Fibroblast of skin of left biceps (primary cell): ENCODE results near the gene FNBP1.
"Not testable (repeated sequence)": the region's sequence is repeated elsewhere in the genome, so short reads cannot be mapped to it uniquely, and the experiment has no call there.

Experiments used
- DNase-seq, 2 experiments: peaks; one replicate each; pipeline ENCODE4 v3.0.0-alpha.2; 2013; ENCODE audit warnings: low read depth in 2 of 2

FNBP1 gene

GRCh38 chr9:129919277-129919676 lies 123.7 kb downstream of the FNBP1 start:
- DNase-seq = no peak

DNA sequence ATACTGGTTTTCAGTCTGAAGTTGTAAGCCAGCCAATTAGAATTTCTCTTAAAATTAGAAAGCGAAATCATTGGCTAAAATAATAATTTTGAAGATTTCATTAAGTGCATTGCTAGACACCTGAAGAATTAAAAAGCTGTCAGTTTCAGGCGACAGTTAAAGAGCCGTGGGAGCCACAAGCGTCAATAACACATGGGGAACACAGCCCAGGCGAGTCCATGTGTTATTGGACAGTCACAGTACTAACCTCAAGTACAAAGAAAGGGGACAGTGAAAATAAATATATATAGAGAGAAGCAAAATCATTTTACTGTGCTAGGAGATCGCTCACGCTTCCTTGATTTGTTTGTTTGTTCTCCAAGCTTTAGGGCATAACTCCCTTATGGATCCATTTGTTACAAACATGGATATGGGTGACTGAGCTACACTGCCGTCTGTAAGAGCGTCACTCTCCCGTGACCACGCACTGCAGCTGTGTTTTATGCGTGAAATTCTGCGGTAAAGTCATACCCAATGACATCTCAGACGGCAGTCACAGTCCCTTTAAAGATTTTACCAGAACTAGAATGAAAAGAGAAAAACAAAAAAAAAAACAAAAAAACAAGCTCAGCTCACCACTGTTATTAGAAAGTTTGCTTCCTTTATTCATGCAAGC lies 124.6 kb downstream of the FNBP1 start:
- no peak for DNase-seq

DNA sequence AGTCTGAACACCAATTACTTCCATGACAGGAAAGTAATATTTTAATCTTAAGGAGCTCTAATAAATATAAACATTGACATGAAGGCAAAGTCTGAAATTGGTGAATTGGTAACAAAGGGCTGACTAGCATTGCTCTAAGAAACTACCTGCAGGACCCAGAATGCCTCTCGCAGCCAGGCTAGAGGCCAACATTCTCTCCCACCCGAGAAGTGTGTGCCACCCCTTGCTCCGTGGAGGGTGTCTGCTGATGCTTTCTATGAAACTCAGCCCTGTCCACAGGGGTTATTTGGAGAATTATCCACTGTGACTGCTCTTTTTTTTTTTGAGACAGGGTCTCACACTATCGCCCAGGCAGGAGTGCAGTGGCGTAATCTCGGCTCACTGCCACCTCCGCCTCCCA lies 126.3 kb downstream of the FNBP1 start:
- no peak for DNase-seq

GRCh38 chr9:129914051-129914450 lies 128.9 kb downstream of the FNBP1 start:
- no peak for DNase-seq

- peak; percentile 97 to 98 for DNase-seq
Measured at GRCh38 chr9:129910628-129911567, 132.1 kb downstream of the FNBP1 start.

DNA sequence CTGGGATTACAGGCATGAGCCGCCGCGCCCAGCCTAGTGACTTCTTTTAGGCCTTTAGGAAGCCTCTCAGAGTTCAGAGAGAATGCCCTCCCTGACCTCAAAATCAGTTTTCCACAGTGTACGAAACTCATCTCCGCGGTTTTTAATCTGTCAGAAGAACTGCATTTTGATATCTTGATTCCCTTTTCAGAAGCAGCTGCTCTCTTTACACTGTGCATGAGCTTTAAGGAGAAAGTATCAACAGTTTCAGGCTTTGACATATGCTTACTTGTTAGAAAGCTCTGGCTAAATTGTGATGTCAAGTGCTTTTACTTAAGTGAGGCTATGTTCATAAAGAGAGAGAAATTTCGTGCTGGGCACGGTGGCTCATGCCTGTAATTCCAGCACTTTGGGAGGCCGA lies 133.1 kb downstream of the FNBP1 start:
- DNase-seq = no peak

DNA sequence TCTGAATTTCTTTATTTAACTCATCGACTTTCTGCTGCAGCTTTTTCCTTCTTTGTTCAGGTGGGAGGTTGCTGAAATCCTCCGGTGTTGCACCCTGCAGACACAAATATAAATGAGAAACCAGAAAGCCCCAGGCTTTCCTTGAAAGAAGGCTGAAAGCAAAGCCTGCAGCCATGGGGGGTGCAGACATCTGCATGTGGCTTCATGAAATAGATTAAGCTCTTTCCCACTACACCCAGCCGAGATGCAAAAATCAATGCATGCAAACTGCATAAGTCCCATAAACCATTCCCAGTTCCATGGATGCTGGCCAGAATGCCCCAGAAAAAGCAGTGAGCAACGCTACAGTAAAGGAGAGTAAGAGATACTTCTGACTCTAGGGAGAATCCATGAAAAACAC lies 134.1 kb downstream of the FNBP1 start:
- DNase-seq = no peak

- DNase-seq = no peak
Measured at GRCh38 chr9:129907201-129907600, 135.8 kb downstream of the FNBP1 start.

DNA sequence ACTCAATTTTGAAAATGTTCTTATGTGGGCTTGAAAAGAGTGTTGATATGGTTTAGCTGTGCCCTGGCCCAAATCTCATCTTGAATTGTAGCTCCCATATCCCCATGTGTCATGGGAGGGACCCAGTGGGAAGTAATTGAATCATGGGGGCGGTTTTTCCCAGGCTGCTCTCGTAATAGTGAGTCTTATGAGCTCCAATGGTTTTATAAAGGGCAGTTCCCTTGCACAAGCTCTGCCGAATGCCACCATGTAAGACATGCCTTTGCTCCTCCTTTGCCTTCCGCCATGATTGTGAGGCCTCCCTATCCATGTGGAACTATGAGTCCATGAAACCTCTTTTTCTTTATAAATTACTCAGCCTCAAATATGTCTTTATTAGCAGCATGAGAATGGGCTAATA lies 136.7 kb downstream of the FNBP1 start:
- DNase-seq = no peak

DNA sequence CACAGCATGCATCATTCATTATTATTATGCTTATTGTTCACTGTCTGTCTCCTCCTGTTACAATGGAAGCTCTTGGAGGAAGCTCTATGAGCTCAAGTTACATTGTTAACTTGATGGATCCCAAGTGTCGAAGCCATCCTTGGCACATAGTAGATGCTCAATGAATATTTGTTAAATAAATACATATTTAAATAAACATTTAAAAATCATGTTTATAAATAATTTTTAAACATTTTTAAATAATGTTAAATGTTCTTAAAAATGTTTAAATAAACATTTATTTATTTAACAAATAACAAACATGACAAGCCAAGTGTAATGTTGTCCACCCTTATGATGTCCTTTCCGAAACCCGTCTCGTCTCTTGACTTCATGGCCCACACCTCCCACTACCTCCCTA lies 138.3 kb downstream of the FNBP1 start:
- no peak for DNase-seq

DNA sequence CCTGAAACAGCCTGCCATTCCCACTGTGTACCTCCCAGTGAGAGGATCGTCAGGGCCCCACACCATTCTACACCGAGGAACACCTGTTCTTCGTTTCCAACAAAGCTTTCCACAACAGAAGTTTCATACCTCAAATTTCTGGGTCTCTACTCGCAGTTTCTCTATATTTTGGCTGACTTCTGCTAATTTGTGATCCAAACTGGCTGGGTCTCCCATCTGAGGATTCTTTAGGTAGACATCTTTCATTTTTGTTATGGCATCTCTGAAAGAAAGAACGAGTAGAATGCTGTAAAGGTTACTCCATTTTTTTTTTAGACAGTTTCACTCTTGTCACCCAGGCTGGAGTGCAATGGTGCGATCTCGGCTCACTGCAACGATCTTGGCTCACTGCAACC lies 140.3 kb downstream of the FNBP1 start:
- DNase-seq = no peak

DNA sequence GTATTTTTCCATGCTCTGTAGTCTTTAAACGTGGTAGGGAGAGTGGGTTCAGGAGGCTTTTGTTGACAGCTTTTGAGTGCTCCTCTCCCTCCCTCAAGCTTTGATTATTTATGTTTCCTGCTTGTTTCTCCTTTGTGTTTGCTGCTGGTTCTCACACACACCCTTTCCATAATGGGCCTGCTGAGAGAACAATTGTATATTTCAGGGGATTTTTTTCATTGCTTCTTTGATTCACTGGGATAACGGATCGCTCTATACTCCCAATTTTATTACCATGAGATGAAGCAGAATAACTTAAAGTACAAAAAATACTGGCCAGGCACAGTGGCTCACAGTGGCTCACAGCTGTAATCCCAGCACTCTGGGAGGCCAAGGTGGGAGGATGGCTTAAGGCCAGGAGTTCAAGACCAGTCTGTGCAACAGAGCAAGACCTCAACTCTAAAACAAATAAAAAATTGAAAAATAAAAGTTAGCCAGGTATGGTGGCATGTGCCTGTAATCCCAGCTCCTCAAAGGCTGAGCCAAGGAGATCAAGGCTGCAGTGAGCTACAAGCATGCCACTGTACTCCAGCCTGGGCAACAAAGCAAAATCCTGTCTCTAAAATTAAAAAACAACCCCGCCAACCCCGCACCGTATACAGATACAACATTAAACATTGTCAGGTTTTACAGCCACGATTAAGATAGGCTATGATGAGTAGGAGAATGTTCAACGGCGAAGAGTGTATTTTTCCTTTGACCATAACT lies 140.8 kb downstream of the FNBP1 start:
- no peak for DNase-seq

GRCh38 chr9:129900263-129901027 lies 142.5 kb downstream of the FNBP1 start:
- DNase-seq = no peak

DNA sequence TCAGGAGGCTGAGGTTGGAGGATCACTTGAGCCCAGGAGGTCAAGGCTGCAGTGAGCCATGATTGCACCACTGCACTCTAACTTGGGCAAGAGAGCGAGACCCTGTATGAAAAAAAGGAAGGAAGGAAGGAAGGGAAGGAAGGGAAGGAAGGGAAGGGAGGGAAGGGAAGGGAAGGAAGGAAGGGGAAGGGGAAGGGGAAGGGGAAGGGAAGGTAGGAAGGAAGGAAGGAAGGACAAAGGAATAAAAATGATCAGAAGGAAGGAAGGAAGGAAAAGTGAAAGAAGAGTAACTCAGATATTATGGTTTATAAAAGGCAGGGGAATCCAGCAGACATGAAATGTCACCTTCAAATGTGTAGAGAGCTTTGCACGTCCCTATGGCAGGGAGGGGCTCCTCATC lies 143.4 kb downstream of the FNBP1 start:
- DNase-seq = no peak

GRCh38 chr9:129898185-129898584 lies 144.8 kb downstream of the FNBP1 start:
- DNase-seq = no peak

DNA sequence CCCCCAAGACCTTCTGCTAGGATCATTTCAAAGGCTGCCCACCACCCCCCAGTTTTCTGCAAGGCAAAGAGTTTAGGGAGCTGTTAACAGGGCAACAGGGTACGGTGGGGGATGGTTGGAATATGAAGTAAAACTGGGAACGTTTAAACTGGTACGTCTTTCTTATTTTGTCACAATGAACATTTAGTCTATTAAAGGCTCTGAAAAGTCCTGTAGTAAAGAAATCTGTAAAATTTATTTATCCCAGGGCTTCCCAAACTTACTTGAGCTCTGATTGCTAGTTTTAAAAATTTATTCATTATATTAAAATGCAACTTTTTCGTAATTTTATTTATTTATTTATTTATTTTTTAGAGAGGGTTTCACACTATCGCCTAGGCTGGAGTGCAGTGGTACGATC lies 145.7 kb downstream of the FNBP1 start:
- no peak for DNase-seq

GRCh38 chr9:129895376-129896268 lies 147.4 kb downstream of the FNBP1 start:
- DNase-seq = no peak

DNA sequence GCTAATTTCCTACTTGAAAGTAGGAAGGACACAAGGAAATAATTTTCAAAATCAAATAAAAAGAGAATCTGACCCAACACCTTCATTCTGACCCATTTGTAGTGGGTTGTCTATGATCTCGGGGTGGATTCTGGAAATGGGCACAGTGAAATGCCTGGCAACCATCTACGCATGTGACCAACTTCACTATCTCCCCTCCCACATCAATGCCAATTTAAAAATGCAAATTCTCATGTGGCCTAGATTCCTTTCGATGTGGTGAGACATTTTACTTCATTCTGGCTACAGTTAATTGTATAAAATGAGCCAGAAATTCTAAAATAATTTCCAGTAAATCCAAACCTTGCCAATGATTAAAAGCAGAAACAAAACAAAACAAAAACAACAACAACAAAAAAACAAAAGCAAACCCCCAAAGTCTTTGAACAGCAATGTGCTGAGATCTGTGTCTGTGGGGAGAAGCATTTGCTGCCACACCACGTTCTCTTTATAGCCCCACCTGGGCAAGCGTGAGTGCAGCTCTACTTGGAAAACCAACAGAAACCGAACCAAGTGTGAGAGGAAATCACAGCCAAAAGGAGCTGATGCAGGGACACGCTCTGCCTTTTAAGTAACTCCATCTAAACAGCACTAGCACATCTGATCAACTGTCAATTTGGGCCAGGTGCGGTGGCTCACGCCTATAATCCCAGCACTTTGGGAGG lies 148.7 kb downstream of the FNBP1 start:
- no peak for DNase-seq

GRCh38 chr9:129891569-129891968 lies 151.4 kb downstream of the FNBP1 start:
- no peak for DNase-seq

GRCh38 chr9:129890718-129891299 lies 152.2 kb downstream of the FNBP1 start:
- DNase-seq = not testable (repeated sequence)
